Peyer's patch (tissue), 4 donors: Measurements from ENCODE around the gene NEU4. TPM values are rescaled to one million over a fixed set of nuclear protein-coding genes. Genes with fewer than 3 reads are reported as not detected.
"Not testable (repeated sequence)": the region's sequence is repeated elsewhere in the genome, so short reads cannot be mapped to it uniquely, and the experiment has no call there.

Experiments
- DNase-seq, 3 donors: peaks; one replicate each; pipeline ENCODE4 v3.0.0-alpha.2; 2017 to 2019
- H3K27ac ChIP-seq, 4 donors: fragments of 200-600 bp; sonication (generic); one replicate each; pipeline ENCODE4 v1.5.1; 2016 to 2019
- H3K27me3 ChIP-seq, 2 donors: fragments of 200-600 bp; sonication (generic); one replicate each; pipeline ENCODE4 v1.5.1; 2019
- H3K36me3 ChIP-seq, 3 donors: fragments of 200-600 bp; sonication (generic); one replicate each; pipeline ENCODE4 v1.5.1; 2016 to 2019
- H3K4me1 ChIP-seq, 4 donors: fragments of 200-600 bp; sonication (generic); one replicate each; pipeline ENCODE4 v1.5.1; 2016 to 2019
- H3K4me3 ChIP-seq, 4 donors: fragments of 200-600 bp; sonication (generic); 1 replicate in 3 of 4; 2 replicates in 1 of 4; pipeline ENCODE4 v1.5.1; 2016 to 2019; ENCODE audit warnings: mild to moderate bottlenecking in 1 of 4
- H3K9me3 ChIP-seq, 4 donors: fragments of 200-600 bp; sonication (generic); one replicate each; pipeline ENCODE4 v1.5.1; 2016 to 2019; ENCODE audit warnings: mild to moderate bottlenecking in 1 of 4
- CTCF ChIP-seq, 6 experiments: fragments of 450-650 bp in 4 of 6; fragments of 200-600 bp in 2 of 6; sonication (generic) in 1 of 6; IDR thresholded peaks; one replicate each; pipeline ENCODE4 v1.5.1; 2017 to 2019; ENCODE audit warnings: antibody characterized with exemption in 6 of 6, mild to moderate bottlenecking in 3 of 6, moderate library complexity in 1 of 6
- POLR2A ChIP-seq, 2 donors: fragments of 450-650 bp; IDR thresholded peaks; one replicate each; pipeline ENCODE4 v1.5.1; 2017; ENCODE audit warnings: antibody characterized with exemption in 2 of 2, mild to moderate bottlenecking in 2 of 2, moderate library complexity in 2 of 2
- total RNA-seq, 4 donors: library from RNA; depleted of rRNA; stranded (reverse); fragments of >200 nt; gene quantifications; one replicate each; pipeline ENCODE4 v1.1.0, GENCODE V29; 2016

Gene NEU4
- total RNA-seq, 4 donors from 2014 or later = 35.5 to 73.3 (median 55.9) TPM

- Histone ChIP-seq H3K36me3 (no peaks in the 10 kb centered on the region), H3K9me3 (no peaks in the 10 kb centered on the region), H3K27me3 (no peaks in the 10 kb centered on the region), H3K4me1 (peaks cover 0 to 21% (median 7%) of the 10 kb centered on the region in 4 donors), H3K4me3 (no peak overlapping the region), H3K27ac (no peak overlapping the region)
- TF ChIP-seq CTCF (IDR thresholded peaks at IDR 0.05) (no peak), POLR2A (IDR thresholded peaks at IDR 0.05) (no peak)
- DNase-seq = no peak
Observed at GRCh38 chr2:241799522-241800197, 9.3 kb upstream of the NEU4 start.

- not testable (repeated sequence) for H3K27me3 ChIP-seq, H3K36me3 ChIP-seq, H3K4me3 ChIP-seq, H3K27ac ChIP-seq, DNase-seq, H3K9me3 ChIP-seq
- peaks cover 0 to 24% (median 10%) of the 10 kb centered on the region in 4 donors for H3K4me1 ChIP-seq
Observed at GRCh38 chr2:241800198-241800903, 8.6 kb upstream of the NEU4 start.

- peak in 1 of 3 donors; percentile 41 for DNase-seq
- Histone ChIP-seq H3K4me1 (peaks cover 0 to 24% (median 10%) of the 10 kb centered on the region in 4 donors), H3K9me3 (no peaks in the 10 kb centered on the region), H3K4me3 (no peak overlapping the region), H3K27ac (no peak overlapping the region), H3K27me3 (no peaks in the 10 kb centered on the region), H3K36me3 (no peaks in the 10 kb centered on the region)
- no peak for TF ChIP-seq POLR2A (IDR thresholded peaks at IDR 0.05)
- TF ChIP-seq CTCF (IDR thresholded peaks at IDR 0.05) = no peak
Observed at GRCh38 chr2:241801611-241802420, 7.2 kb upstream of the NEU4 start.

GRCh38 chr2:241802421-241803318 lies 6.3 kb upstream of the NEU4 start:
- Histone ChIP-seq H3K27me3 (no peaks in the 10 kb centered on the region), H3K27ac (no peak overlapping the region), H3K4me1 (peaks cover 0 to 24% (median 10%) of the 10 kb centered on the region in 4 donors), H3K4me3 (peak overlapping the region in 2 of 4 donors; percentile 56 to 58), H3K9me3 (no peaks in the 10 kb centered on the region), H3K36me3 (no peaks in the 10 kb centered on the region)
- DNase-seq = peak in 1 of 3 donors; percentile 29
- TF ChIP-seq CTCF (IDR thresholded peaks at IDR 0.05) = no peak
- no peak for TF ChIP-seq POLR2A (IDR thresholded peaks at IDR 0.05)

GRCh38 chr2:241803387-241804325 lies 5.3 kb upstream of the NEU4 start:
- Histone ChIP-seq H3K27ac (peak overlapping the region in 1 of 4 donors; percentile 18), H3K4me1 (peaks cover 0 to 24% (median 10%) of the 10 kb centered on the region in 4 donors), H3K4me3 (peak overlapping the region; percentile 29 to 58 (median 54)), H3K9me3 (no peaks in the 10 kb centered on the region), H3K36me3 (no peaks in the 10 kb centered on the region), H3K27me3 (no peaks in the 10 kb centered on the region)
- DNase-seq = peak in 2 of 3 donors; percentile 60 to 67
- no peak for TF ChIP-seq POLR2A (IDR thresholded peaks at IDR 0.05)
- no peak for TF ChIP-seq CTCF (IDR thresholded peaks at IDR 0.05)
